SU-DHL-6 (cell line): Measurements from ENCODE around the gene TM9SF4.

Experiments used
- EZH2phosphoT487 ChIP-seq: fragments of 200-600 bp; sonication (generic), shearing (Covaris generic); conservative IDR thresholded peaks from 2 replicates; pipeline ENCODE4 v1.6.1; 2018; ENCODE audit warnings: mild to moderate bottlenecking, antibody characterized with exemption, low read length, moderate library complexity, mixed read lengths
- TF ChIP-seq, protein P1 (sequence below): fragments of 200-600 bp; sonication (generic); IDR thresholded peaks from one replicate; pipeline ENCODE4 v1.5.1; 2017; ENCODE audit warnings: antibody characterized with exemption, mild to moderate bottlenecking, low read length, moderate library complexity; ENCODE audit not compliant: insufficient read depth, poor library complexity, severe bottlenecking

DNA sequence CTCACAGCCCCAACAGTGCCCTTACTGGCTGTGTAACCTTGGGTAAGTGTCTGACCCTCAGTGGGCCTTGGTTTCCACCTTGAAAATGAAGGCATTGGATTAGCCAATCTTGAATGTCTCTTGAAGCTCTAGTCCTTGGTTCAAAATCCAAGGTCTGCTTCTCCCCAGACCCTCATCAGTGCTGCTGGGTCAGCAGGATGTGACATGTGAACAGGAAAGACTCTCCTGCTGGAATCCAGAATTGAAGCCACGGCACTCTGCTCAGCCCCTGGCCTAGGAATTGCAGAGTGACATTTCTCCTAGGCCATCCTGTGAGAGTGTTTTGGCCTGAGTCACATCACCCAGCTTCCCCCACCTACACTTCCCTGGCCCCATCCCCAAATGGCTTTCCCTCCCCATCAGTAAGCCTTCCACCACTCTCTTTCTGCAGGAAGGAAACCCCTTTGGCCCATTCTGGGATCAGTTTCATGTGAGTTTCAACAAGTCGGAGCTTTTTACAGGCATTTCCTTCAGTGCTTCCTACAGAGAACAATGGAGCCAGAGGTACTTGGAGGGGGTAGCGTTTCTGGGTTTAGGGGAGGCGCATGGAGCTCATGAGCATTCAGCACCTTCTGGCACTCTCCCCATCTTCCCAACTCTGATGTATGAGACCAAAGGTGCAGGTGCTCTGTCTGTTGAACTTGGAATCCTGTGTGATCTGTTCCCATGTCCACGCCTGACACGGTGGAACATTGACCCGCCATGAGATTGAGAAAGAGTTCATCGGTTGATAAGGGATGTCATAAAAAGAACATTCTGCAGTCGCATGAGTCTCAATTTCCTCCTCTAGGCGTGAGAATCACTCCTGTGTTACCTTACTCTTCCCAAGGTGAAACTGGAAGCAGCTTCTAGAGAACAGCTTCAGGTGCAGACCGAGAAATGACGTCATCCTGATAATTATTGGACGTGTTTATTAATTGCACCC is 106.9 kb downstream of the TM9SF4 start:
- TF ChIP-seq, protein P1, sequence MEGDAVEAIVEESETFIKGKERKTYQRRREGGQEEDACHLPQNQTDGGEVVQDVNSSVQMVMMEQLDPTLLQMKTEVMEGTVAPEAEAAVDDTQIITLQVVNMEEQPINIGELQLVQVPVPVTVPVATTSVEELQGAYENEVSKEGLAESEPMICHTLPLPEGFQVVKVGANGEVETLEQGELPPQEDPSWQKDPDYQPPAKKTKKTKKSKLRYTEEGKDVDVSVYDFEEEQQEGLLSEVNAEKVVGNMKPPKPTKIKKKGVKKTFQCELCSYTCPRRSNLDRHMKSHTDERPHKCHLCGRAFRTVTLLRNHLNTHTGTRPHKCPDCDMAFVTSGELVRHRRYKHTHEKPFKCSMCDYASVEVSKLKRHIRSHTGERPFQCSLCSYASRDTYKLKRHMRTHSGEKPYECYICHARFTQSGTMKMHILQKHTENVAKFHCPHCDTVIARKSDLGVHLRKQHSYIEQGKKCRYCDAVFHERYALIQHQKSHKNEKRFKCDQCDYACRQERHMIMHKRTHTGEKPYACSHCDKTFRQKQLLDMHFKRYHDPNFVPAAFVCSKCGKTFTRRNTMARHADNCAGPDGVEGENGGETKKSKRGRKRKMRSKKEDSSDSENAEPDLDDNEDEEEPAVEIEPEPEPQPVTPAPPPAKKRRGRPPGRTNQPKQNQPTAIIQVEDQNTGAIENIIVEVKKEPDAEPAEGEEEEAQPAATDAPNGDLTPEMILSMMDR: no peak
- TF ChIP-seq EZH2phosphoT487: no peak
